ENCODE results near the gene CSH1.
"Not testable (repeated sequence)": the region's sequence is repeated elsewhere in the genome, so short reads cannot be mapped to it uniquely, and the experiment has no call there.

CSH1 gene

DNA sequence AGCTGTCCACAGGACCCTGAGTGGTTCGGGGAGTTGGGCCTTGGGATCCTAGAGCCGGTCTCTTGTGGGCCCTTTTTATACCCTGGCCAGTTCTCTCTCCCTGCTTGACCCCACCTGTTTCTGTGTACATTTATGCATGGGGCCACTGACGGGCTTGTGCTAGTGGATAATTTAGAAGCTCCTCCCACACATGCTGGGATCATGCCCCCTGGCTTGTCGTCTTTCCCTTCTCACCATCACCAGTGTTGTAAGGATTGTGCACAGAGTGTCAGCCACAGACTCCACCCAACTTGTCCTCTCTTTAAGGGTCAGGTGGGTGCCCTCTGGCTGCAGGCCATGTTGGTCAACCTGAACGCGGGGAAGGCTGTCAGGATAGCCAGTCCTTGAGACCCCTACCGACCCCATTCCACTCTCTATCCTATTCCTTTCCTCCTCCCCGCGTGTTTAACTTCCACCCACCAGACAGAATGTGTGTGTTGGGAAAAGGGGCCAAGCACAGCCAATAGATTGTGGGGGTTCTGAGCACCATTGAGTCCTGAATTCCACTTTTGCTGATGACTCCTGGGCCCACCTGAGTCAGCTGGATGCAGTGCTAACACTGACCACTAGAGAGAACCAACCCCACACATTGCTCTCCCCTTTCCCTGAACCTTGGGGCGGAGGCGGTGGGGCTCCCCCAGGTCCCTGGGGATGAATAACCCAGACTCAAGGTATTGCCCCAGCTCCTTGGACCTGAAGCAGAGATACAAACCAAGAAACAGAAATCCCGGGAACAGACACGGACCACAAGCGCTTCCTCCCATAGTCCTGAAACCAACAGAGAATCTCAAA is at the start of gene CSH1:
Gene CSH1 (minus strand): TSS at position 51 of the 831 bp plus-strand sequence. CDS start 63 bp downstream, outside the sequence.
- DNase-seq (ENCODE audit: extremely low read depth, low read depth) = not testable (repeated sequence)

DNA sequence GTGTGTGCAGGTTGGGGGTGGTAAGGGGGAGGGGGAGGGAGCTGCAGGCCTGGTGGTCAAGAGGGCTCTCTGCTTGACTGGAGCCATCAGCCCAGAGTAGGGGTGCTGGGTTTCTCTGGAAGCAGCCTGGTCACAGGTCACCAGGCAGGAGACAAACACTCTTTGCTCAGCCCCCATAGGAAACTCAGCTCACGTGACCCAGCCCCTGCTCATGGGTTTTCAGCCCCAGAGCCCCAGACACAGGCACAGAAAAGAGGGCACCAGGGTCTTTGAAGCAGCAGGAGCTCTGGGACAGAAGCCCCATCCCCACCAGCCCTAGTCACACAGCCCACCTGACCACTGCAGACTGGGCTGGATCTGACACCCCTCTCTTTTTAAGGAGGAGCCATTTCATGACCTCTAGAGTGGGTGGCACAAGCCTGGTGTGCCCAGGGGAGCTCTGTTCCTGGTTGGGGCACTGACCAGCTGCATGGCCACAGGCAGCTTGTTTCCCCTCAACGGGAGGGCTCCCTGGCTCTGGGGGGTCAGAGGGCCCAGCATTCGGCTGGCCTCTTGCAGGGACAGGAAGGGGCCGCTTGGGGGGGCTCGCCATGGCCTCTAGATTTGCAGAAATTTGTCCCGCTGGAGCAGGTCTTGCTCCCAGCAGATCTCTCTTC is 49.5 kb upstream of the CSH1 start:
- DNase-seq (ENCODE audit: extremely low read depth, low read depth) = no peak
- no peak for TF ChIP-seq CTCF (IDR thresholded peaks at IDR 0.05; ENCODE audit: low read depth, low read length)

- no peak for TF ChIP-seq CTCF (IDR thresholded peaks at IDR 0.05; ENCODE audit: low read depth, low read length)
- DNase-seq (ENCODE audit: extremely low read depth, low read depth) = no peak
These were observed 48.5 kb upstream of the CSH1 start for GRCh38 chr17:63944736-63945499.

GRCh38 chr17:63943745-63944144 is 47.4 kb upstream of the CSH1 start:
- no peak for TF ChIP-seq CTCF (IDR thresholded peaks at IDR 0.05; ENCODE audit: low read depth, low read length)
- no peak for DNase-seq (ENCODE audit: extremely low read depth, low read depth)

DNA sequence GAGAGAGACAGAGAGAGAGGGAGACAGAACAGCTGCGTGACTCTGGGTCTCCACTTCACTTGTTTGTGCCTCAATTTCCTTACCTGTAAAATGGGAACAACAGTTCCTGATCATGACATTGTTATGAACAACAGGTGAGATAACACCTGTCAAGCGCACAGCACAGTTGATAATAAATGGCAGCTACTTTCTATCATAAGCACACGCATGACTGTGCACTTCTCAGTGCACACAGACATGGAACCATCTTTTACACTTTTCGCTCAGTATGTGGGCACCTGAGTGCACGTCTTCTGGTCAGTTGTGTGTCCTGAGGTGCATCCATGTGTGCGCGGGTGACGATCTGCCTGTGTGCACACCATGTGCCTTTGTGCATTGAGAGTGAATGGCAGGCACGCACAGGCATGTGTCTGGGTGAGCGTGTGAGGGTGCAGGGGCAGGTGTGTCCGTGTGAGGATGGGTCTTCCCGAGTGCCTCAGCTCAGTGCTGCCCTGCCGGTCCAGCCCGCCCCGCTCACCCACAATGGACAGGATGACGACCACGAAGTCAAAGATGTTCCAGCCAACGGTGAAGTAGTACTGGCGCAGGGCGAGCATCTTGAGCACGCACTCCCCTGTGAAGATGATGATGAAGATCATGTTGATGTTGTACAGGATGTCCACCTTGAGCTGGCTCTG is 46.1 kb upstream of the CSH1 start:
- no peak for DNase-seq (ENCODE audit: extremely low read depth, low read depth)

GRCh38 chr17:63941751-63942150 is 45.4 kb upstream of the CSH1 start:
- DNase-seq (ENCODE audit: extremely low read depth, low read depth) = no peak
- TF ChIP-seq CTCF (IDR thresholded peaks at IDR 0.05; ENCODE audit: low read depth, low read length) = no peak

More for the DNA sequence above, 46.1 kb upstream of the CSH1 start:
- no peak for TF ChIP-seq CTCF (IDR thresholded peaks at IDR 0.05; ENCODE audit: low read depth, low read length)

- no peak for TF ChIP-seq CTCF (IDR thresholded peaks at IDR 0.05; ENCODE audit: low read depth, low read length)
These were observed 44.8 kb upstream of the CSH1 start for GRCh38 chr17:63941162-63941561.

More at GRCh38 chr17:63941162-63941561, 44.8 kb upstream of the CSH1 start:
- DNase-seq (ENCODE audit: extremely low read depth, low read depth) = no peak

Measured in AG09319 (cell line).